WERI-Rb-1 (cell line): ENCODE data around the gene MZF1.

Experiments used
- DNase-seq: peaks from one replicate; pipeline ENCODE4 v3.0.0-alpha.2; 2020
- H3K27ac ChIP-seq: fragments of 250-450 bp; sonication (Bioruptor Pico); 2 replicates; pipeline ENCODE4 v1.5.1; 2020; ENCODE audit warnings: mild to moderate bottlenecking, moderate library complexity
- H3K27me3 ChIP-seq: fragments of 250-450 bp; sonication (Bioruptor Pico); 2 replicates; pipeline ENCODE4 v1.5.1; 2021; ENCODE audit warnings: mild to moderate bottlenecking, low read depth, moderate library complexity; ENCODE audit not compliant: insufficient read depth, severe bottlenecking
- H3K36me3 ChIP-seq: fragments of 250-450 bp; sonication (Bioruptor Pico); 2 replicates; pipeline ENCODE4 v1.5.1; 2020; ENCODE audit warnings: mild to moderate bottlenecking, moderate library complexity
- H3K4me3 ChIP-seq: 2 replicates; pipeline ENCODE4 v1.5.1; 2011; ENCODE audit warnings: low read depth, mild to moderate bottlenecking, control low read depth, low read length
- H3K9me3 ChIP-seq: fragments of 250-450 bp; sonication (Bioruptor Pico); 2 replicates; pipeline ENCODE4 v1.5.1; 2021; ENCODE audit warnings: mild to moderate bottlenecking, moderate library complexity; ENCODE audit not compliant: severe bottlenecking
- CTCF ChIP-seq: IDR thresholded peaks from 2 replicates; pipeline ENCODE4 v1.5.1; 2011; ENCODE audit warnings: low read depth, mild to moderate bottlenecking, control low read depth, inconsistent platforms, low read length

The MZF1 gene

GRCh38 chr19:58551577-58552471 is 21.3 kb downstream of the MZF1 start:
- Histone ChIP-seq H3K27me3 (no peaks in the 10 kb centered on the region), H3K4me3 (no peak overlapping the region), H3K9me3 (no peaks in the 10 kb centered on the region), H3K27ac (peak overlapping the region; percentile 78; the same call in 1 of the 2 replicates), H3K36me3 (peaks cover 75% of the 10 kb centered on the region)
- DNase-seq: no peak
- no peak for TF ChIP-seq CTCF

DNA sequence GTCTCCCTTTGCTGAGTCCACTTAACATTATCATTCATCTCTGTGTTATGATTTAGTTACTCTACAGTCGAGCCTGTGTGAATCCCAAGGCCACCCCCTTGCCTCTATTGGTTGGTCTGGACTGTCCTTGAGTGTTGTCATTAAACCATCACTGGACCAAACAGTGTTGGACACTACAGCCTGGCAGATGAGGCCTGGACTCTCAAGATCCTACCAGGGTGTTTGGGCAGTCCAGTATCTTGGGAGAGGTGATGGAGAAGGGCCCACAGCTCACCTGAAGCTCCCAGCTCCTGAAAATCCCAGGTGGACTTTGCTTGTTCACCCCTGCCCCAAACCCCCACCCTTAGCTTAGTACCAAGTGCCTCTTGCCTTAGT is 22.0 kb downstream of the MZF1 start:
- H3K4me3 ChIP-seq: no peak overlapping the region
- H3K27ac ChIP-seq: no peak overlapping the region
- no peak for DNase-seq
- no peaks in the 10 kb centered on the region for H3K27me3 ChIP-seq
- TF ChIP-seq CTCF: no peak
- peaks cover 75% of the 10 kb centered on the region for H3K36me3 ChIP-seq
- H3K9me3 ChIP-seq: no peaks in the 10 kb centered on the region

- H3K4me3 ChIP-seq: no peak overlapping the region
- peaks cover 76% of the 10 kb centered on the region for H3K36me3 ChIP-seq
- no peak overlapping the region for H3K27ac ChIP-seq
Observed at GRCh38 chr19:58550362-58551122, 22.6 kb downstream of the MZF1 start.

DNA sequence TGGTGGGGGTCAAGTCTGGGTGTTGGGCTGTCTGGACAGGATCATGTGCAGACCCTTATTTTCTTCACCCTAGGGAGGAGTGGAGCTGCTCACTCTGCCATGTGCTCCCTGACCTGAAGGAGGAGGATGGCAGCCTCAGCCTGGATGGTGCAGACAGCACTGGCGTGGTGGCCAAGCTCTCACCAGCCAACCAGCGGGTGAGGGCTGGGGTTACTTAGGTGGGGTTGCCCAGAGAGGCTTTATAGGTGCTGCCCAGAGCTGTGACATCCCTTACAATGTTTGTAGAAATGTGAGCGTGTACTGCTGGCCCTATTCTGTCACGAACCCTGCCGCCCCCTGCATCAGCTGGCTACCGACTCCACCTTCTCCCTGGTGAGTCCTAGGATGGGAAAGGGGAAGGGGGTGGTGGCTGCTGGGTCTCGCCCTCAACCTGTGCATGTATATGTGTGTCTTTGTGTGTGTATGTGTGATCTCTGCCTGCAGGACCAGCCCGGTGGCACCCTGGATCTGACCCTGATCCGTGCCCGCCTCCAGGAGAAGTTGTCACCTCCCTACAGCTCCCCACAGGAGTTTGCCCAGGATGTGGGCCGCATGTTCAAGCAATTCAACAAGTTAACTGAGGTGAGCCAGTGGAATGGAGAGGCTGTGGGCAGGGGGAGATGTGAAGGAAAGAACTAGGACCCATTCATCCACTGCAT is 23.3 kb downstream of the MZF1 start:
- H3K36me3 ChIP-seq: peaks cover 80% of the 10 kb centered on the region
- no peak overlapping the region for H3K4me3 ChIP-seq
- H3K27ac ChIP-seq: no peak overlapping the region
- H3K27me3 ChIP-seq: no peaks in the 10 kb centered on the region
- DNase-seq: no peak
- TF ChIP-seq CTCF: no peak
- H3K9me3 ChIP-seq: no peaks in the 10 kb centered on the region

More at GRCh38 chr19:58550362-58551122, 22.6 kb downstream of the MZF1 start:
- Histone ChIP-seq H3K27me3 (no peaks in the 10 kb centered on the region), H3K9me3 (no peaks in the 10 kb centered on the region)
- no peak for DNase-seq
- TF ChIP-seq CTCF: no peak

GRCh38 chr19:58548859-58549663 is 24.1 kb downstream of the MZF1 start:
- H3K27ac ChIP-seq: no peak overlapping the region
- no peaks in the 10 kb centered on the region for H3K9me3 ChIP-seq
- H3K4me3 ChIP-seq: no peak overlapping the region
- H3K36me3 ChIP-seq: peaks cover 80% of the 10 kb centered on the region
- no peak for DNase-seq
- TF ChIP-seq CTCF: no peak
- H3K27me3 ChIP-seq: no peaks in the 10 kb centered on the region
